GM19467 (cell line): ENCODE data around the gene GALK1.

Experiments used
- ATAC-seq: cut with Tn5 transposase; IDR thresholded peaks from one replicate; pipeline ENCODE4 v1.9.1; 2021; ENCODE audit warnings: mild to moderate bottlenecking, moderate library complexity; ENCODE audit not compliant: unreplicated experiment

Gene GALK1

DNA sequence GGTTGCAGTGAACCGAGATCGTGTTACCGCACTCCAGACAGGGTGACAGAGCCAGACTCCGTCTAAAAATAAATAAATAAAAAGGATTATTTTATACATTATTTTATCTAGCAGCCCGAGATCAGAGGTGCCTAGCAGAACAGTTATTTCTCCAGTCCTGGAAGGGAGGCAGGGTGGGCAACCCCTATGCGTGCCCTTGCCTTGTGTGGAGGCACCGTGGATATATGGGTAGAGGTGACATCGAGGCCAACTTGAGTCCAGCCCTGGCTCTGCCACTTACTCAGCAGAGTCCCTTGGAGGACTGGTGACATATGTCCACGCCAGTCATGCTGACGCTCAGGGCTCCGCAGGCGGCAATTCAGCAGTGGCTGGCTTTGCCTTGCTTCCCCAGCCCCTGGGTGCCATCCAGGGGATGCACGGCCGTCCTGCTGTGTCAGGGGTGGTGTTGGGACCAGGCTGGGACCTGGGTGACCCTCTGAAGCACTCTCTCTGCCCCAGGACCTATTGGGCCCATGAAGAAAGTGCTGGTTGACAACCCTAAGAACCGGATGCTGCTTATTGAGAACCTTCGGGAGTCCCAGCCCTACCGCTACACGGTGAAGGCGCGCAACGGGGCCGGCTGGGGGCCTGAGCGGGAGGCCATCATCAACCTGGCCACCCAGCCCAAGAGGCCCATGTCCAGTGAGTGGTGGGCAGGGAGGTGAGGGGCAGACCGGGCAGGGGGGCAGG lies 13.2 kb downstream of the GALK1 start:
- ATAC-seq: no peak

DNA sequence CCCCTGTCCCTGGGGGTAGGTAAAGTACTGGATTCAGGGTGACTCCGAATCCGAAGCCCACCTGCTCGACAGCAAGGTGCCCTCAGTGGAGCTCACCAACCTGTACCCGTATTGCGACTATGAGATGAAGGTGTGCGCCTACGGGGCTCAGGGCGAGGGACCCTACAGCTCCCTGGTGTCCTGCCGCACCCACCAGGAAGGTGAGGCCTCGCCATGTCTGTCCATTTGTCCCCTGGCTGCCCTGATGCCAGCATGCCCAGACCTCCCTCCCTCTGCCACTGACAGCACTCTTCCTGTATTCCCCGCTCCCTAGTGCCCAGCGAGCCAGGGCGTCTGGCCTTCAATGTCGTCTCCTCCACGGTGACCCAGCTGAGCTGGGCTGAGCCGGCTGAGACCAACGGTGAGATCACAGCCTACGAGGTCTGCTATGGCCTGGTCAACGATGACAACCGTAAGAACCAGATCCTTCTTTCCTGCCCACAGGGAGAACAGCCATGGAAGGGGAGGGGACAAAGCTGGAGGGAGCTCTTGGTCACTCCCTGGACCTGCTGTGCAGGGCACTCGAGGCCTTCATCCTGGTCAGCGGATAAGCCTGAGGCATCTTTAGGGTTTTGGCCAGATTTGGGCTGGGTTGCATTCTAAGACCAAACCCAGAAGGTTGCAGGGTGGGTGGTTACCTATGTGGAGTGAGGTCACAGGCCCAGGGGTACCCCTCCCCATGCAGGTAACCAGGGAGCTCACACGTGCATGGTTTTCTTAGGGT lies 14.2 kb downstream of the GALK1 start:
- ATAC-seq: no peak

DNA sequence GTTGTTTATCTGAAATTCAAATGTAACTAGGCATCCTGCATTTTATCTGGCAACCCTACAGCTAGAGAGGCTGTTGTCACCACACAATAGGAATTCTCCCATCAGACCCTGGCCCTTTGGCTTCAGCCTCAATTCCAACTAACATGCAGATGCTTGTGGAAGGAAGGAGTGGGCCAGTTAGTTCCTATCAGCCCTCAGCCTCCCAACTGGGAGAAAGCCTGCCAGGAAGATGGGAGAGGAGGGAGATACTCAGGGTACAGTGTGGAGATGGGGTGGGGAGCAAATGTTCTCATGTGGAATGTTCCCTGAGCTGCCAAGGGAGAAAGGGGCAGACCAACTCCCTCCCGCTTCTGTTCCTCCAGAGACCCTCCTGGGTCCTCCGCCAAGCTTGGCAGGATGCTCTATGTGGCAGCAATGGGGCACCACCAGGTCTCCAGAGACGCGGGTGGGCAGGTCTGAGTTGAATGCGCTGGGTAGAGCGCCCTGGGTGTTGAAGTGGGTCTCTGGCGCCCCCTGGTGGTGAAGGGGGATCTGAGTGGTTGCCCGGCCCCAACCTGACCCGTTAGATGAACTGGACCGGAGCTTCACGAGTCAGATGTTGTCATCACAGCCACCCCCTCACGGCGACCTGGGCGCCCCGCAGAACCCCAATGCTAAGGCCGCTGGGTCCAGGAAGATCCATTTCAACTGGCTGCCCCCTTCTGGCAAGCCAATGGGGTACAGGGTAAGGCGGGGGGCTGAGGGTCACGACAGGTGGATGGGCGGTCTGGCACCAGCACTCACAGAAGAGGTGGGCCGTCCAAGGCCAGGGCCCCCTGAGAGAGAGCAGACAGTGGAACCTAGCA lies 15.2 kb downstream of the GALK1 start:
- ATAC-seq: no peak

DNA sequence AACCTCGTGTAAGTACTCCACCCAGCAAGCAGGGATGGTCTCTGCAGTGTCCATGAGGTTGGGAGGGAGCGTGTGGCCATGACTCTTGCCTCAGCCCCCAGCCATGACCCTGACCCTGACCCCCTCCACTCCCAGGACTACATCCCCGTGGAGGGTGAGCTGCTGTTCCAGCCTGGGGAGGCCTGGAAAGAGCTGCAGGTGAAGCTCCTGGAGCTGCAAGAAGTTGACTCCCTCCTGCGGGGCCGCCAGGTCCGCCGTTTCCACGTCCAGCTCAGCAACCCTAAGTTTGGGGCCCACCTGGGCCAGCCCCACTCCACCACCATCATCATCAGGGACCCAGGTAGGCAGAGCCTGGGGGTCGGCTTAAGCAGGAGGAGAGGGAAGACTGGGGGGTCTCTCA lies 16.3 kb downstream of the GALK1 start:
- no peak for ATAC-seq

DNA sequence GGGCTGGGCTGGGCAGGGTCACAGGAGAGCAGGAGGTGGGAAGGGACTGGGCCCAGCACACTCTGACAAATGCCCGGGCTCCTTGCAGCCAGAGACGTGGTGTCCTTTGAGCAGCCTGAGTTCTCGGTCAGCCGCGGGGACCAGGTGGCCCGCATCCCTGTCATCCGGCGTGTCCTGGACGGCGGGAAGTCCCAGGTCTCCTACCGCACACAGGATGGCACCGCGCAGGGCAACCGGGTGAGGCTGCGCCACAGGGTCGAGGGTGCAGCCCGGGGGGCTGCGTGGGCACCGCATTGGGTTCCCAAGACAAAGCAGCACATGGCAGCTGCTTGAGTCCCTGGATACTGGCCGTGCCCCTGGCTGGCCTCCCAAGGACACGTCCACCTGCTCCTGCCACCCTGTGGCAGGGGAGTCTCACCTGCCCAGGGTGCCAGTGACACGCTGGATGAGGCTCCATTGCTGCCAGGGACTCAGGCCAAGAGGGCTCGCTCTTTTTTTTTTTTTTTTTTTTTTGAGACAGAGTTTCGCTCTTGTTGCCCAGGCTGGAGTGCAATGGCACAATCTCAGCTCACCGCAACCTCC lies 21.3 kb downstream of the GALK1 start:
- ATAC-seq: no peak

DNA sequence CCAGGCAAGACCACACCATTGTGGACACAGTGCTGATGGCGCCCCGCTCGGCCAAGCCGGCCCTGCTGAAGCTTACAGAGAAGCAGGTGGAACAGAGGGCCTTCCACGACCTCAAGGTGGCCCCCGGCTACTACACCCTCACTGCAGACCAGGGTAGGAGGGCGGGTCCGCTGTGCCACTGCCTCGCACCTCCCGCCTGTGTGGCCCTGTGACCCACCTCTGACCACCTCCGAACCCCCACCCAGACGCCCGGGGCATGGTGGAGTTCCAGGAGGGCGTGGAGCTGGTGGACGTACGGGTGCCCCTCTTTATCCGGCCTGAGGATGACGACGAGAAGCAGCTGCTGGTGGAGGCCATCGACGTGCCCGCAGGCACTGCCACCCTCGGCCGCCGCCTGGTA lies 22.7 kb downstream of the GALK1 start:
- ATAC-seq: no peak

DNA sequence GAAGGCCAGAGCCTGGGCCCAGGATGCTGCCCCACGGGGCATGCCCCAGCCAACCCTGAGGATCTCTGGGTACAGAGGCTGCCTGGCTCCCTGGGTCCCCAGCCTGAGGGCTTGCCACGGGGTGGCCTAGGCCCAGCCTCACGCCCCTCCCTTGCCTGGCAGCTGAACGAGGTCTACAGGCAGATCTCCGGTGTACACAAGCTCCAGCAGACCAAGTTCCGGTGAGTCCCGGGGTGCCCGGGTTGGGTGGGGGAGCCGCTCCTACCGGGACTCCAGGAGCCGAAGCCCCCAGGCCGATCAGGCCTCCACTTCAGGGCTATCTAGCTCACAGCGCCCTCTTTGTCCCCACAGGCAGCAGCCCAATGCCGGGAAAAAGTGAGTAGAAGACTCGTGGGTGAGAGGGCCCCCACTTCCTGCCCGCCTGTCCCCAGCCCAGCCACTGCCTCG lies 24.3 kb downstream of the GALK1 start:
- no peak for ATAC-seq

DNA sequence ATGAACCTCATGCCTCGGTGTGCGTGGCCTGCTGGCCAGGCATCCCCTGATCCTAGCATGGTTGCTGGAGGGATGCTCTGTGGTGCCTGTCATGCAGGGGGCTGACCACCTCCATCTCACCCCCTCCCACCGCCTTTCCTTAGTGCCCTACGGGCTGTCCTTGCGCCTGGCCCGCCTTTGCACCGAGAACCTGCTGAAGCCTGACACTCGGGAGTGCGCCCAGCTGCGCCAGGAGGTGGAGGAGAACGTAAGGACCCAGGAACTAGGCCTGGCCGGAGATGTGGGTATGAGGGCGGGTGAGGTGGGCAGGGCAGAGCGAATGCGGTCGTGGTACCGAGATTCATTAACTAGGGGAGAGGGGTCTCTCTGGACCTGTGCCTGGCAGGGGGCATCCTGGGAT lies 24.8 kb downstream of the GALK1 start:
- no peak for ATAC-seq

DNA sequence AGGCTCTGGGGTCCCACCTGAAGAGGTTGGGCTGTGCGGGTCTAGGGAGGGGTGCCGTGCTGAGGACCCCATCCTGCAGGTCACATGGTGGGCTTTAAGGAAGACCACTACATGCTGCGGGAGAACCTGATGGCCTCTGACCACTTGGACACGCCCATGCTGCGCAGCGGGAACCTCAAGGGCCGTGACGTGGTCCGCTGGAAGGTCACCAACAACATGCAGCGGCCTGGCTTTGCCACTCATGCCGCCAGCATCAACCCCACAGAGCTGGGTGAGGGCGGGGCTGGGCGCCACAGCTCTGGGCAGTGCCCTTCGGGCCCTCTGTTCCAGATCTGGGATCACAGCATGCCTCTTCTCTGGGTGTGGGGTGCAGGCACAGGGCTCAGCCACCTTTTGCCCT lies 25.2 kb downstream of the GALK1 start:
- no peak for ATAC-seq

DNA sequence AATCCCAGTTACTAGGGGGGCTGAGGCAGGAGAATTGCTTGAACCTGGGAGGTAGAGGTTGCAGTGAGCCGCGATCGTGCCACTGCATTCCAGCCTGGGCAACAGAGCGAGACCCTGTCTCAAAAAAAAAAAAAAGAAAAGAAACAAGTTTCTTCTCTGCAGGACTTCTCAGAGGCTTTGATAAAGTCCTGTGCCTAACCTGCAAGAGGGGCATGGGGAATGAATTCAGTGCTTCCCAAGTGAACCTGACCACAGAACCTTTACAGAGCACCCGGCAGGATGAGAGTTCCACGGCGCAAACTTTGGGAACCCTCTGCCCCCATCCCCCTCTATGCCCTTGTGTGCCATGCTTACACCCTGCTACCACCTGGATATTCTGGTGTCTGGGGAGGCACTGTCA lies 25.8 kb downstream of the GALK1 start:
- ATAC-seq: no peak

DNA sequence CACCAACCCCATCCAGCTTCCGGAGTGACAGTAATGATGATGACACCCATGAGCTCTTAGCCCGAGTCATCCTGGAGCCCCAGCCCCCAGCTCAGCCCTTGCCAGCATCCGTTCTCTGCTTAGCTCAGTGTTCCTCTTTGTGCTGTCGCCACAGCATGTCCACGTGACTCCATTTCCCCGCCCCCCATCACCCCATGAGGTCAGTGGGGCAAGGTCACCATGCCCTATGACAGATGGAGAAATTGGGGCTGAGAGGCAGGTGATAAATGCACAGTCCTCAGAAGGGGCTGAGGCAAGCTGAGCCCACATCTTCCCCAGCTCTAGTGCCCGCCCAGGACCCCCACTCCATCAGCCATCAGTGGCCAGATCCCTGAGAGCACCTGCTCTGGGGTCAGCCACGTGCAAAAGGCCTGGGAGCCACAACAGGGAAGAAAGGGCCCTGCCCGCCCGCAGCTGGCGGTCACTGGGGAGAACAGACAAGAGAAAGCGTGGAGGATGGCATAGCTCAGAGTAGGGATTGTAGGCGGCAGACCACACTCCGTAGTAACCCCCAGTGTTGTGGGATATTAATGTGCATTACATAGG lies 26.7 kb downstream of the GALK1 start:
- ATAC-seq: no peak

DNA sequence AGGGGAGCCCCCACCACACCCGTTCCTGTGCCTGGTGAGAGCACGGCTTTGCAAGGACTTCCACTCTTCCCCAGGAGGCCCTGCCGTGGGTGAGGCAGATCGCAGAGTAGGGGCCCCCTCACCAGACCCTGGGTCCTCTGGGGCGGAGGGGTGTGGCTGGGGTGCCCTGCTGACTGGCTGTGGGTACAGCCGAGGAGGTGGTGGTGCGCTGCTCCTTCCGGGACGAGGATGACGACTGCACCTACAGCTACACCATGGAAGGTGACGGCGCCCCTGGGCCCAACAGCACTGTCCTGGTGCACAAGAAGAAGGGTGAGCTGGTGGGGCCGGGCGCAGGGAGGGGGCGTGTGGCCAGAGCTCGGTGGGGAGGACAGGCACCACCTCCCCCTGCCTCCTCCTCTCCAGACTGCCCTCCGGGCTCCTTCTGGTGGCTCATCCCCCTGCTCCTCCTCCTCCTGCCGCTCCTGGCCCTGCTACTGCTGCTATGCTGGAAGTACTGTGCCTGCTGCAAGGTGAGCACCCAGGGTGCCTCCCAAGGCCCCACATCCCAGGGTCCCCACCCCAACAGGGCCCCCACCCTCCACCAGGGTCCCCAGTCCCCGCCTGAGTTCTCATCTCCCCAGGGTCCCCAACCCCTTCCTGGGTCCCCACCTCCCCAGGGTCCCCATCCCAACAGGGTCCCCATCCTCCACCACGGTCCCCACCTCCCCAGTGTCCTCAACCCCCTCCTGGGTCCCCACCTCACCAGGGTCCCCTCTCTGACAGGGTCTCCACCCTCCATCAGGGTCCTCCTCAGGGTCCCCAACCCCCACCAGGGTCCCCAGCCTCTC lies 27.6 kb downstream of the GALK1 start:
- ATAC-seq: no peak

DNA sequence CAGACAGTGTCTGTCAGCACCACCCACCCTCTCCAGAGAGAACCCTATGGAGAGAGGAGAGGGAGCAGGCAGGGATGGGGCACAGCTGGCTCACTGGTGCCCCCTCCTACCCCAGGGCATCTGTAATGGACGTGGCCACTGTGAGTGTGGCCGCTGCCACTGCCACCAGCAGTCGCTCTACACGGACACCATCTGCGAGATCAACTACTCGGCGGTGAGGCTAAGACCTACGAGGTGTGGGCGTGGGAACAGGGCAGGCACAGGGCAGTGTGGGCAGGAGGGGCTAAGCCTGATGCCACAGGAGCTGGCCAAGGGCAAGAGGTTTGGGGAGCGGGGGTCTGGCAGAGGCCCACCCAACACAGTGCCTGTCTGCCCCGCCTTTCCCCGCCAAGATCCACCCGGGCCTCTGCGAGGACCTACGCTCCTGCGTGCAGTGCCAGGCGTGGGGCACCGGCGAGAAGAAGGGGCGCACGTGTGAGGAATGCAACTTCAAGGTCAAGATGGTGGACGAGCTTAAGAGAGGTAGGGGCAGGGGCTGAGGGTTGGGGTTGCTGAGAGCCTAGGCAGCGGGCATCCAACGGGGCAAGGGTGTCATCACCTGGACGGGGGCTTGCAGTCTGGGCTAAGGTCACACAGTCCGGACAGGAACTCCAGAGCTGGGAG lies 28.7 kb downstream of the GALK1 start:
- no peak for ATAC-seq

DNA sequence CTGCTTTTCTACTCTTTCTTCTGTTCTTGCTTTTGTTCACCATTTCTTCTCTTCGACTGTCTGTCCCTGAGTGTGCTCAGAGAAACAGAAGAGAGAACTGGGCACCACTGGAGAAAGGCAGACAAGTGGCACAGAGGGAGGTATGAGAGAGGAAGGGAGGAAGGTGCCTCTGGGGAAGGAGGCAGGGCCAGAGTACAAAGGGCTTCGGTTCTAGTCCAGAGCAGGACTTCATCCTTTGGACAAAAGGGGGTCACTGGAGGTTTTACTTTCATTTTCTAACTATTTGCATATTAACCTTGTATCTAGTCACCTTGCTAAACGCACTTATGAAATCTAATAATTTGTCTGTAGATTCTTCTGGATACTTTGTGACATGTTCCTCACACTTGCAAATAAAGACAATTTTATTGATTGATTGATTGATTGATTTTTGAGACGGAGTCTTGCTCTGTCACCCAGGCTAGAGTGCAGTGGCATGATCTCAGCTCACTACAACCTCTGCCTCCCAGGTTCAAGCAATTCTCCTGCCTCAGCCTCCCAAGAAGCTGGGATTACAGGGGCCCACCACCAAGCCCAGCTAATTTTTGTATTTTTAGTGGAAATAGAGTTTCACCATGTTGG lies 30.2 kb downstream of the GALK1 start:
- no peak for ATAC-seq

DNA sequence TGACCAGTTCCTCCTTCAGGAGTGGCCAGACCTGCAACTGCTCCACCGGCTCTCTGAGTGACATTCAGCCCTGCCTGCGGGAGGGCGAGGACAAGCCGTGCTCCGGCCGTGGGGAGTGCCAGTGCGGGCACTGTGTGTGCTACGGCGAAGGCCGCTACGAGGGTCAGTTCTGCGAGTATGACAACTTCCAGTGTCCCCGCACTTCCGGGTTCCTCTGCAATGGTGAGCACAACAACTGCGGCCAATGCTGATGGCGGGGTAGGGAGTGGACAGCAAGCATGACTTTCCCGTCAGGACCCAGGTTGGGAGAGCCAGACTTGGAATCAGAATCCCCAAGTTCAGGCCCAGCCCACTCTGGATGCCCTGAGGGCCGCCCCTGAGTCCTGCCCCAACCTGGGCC lies 31.5 kb downstream of the GALK1 start:
- ATAC-seq: no peak

DNA sequence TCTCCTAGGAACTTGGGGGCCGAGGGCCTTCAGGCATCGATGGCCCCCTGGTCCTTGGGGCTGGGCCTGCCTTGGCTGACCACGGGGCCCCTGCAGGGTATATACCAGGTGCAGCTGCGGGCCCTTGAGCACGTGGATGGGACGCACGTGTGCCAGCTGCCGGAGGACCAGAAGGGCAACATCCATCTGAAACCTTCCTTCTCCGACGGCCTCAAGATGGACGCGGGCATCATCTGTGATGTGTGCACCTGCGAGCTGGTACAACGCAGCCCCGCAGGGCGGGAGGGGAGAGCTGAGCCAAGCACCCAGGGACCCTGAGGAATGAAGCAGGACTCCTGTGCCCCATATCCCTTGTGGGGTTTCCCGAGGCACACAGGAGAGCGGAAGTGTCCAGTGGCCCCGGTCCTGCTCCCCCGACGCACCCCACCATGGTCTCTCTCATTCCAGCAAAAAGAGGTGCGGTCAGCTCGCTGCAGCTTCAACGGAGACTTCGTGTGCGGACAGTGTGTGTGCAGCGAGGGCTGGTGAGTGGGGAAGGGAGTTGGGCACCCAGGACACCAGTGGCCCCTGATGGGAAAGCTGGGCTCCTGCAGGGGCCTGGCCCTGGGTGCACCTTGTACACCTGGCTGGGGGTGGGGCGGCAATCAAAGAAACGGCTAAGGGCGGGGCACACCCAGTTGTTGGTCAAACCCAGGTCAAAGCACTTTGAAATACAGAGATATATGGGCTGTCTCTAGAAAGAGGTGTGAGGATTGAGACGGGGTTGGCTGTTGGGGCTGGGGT lies 33.1 kb downstream of the GALK1 start:
- no peak for ATAC-seq

DNA sequence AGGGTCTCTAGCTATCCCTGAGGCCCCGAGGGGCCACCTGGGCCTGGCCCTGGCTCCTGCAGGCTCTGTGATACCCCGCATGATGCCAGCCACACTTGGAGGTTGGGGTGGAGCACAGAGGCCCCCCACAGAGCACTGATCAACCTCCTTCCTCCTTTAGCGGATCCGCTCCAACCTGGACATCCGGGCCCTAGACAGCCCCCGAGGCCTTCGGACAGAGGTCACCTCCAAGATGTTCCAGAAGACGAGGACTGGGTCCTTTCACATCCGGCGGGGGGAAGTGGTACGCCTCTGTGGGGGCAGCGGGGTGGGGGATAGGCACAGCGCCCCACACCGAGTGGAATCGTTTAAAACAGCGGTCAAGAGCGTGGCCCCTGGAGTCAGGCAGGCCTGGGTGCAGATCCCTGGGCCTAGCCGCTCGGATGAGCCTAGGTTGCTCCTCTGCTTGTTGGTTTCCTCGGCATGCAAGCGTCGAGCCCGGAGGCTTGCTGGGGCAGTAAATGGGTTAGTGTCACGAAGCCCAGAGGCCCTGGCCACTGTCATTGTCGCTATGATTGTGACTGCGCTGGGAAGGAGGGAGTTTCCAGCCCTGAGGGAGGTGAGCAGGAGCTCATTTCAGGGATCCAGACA lies 33.8 kb downstream of the GALK1 start:
- ATAC-seq: no peak

DNA sequence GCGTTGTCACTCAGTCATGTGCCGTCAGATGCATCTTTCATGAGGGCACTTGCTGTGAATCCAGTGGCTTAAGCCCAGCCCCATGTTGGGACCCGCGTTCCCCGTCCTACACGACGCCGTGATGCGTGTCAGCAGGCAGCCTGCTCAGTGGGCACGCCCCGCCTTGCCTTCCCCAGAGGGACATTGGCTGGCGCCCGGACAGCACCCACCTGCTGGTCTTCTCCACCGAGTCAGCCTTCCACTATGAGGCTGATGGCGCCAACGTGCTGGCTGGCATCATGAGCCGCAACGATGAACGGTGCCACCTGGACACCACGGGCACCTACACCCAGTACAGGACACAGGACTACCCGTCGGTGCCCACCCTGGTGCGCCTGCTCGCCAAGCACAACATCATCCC lies 34.9 kb downstream of the GALK1 start:
- no peak for ATAC-seq
